ENCODE results near the gene NUTM1.
"Not testable (repeated sequence)": the region's sequence is repeated elsewhere in the genome, so short reads cannot be mapped to it uniquely, and the experiment has no call there.

The NUTM1 gene

DNA sequence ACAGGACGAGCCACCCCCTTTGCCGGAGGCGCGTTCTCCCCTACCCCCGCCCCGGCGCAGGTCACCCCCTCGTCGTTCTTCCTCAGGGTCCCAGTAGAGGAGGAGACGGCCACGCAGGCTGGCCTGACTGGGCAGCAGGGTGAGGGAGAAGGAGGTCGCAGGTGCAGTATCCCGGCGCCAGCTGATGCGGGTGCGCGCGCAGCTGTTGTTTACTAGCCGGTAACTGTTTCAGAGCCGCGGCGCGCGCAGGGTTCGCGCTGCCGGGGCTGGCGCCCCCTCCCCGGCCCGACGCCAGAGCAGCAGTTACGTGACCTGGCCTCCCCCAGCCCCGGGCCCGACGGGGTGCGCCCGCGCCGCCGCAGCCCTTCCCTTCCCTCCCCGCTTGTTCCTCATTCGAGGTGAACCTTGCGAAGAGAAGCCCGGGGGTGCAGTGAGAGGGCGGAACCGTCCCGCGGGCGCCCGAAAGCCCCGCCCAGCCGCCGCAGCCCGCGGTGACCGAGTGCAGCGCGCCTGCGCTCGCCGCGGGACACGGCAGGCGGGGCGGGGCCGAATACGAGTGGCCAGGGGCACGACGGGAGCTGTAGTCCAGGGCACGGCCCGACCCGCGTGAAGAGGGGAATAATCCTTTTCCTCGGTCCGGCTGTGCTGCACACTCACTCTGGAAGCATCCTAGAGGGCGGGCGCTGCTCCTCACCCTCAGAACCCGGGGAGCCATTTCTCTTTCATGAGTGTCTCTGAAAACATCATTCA, 5.4 kb upstream of the NUTM1 start, which contains the start of gene SLC12A6:
Gene SLC12A6, minus strand, starts transcription at position 225 of the 750 bp plus-strand sequence. CDS start 1,101 bp downstream, outside the sequence.
- peak; percentile 85 for DNase-seq

DNA sequence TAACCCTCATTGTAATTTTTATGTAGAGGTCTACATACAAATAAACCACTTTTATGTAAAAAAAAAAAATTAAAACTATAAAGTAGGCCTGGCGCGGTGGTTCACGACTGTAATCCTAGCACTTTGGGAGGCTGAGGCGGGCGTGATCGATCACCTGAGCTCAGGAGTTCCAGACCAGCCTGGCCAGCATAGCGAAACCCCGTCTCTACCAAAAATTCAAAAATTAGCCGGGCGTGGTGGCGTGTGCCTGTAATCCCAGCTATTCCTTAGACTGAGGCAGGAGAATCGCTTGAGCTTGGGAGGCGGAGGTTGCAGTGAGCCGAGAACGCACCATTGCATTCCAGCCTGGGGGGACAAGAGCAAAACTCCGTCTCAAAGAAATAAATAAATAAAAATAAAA, 4.8 kb upstream of the NUTM1 start:
- DNase-seq: no peak

DNA sequence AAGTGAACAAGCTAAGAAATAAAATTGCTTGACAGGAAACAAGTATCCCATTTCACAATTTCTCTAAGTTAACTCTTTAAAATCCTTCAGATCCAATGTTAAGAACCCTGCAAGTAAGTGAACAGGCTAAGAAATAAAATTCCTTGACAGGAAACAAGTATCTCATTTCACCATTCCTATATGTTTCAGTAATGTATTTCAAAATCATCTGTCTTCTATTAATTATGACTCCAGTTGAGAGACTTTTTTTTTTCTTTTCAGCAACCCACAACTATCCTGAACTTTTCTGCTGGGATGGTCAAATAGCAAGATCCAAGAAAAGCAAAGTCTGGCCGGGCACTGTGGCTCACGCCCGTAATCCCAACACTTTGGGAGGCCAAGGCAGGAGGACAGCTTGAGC, 3.2 kb upstream of the NUTM1 start:
- DNase-seq: no peak

GRCh38 chr15:34341381-34342212, 1.5 kb upstream of the NUTM1 start:
- DNase-seq: no peak

DNA sequence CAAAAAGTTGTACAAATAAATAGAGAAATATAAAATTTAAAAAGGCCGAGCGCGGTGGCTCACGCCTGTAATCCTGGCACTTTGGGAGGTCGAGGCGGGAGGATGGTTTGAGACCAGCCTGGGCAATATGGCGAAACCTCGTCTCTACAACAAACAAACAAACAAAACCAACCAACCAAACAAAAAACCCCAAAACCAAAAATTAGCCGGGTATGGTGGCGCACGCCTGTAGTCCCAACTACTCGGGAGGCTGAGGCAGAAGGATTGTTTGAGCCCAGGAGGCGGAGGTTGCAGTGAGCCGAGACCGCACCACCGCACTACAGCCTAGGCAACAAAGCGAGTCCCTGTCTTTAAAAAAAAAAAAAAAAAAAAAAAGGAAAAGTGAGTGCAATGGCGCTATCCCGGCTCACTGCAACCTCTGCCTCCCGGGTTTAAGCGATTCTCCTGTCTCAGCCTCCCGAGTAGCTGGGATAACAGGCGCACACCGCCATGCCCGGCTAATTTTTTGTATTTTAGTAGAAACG, 840 bp upstream of the NUTM1 start:
- DNase-seq: not testable (repeated sequence)

DNA sequence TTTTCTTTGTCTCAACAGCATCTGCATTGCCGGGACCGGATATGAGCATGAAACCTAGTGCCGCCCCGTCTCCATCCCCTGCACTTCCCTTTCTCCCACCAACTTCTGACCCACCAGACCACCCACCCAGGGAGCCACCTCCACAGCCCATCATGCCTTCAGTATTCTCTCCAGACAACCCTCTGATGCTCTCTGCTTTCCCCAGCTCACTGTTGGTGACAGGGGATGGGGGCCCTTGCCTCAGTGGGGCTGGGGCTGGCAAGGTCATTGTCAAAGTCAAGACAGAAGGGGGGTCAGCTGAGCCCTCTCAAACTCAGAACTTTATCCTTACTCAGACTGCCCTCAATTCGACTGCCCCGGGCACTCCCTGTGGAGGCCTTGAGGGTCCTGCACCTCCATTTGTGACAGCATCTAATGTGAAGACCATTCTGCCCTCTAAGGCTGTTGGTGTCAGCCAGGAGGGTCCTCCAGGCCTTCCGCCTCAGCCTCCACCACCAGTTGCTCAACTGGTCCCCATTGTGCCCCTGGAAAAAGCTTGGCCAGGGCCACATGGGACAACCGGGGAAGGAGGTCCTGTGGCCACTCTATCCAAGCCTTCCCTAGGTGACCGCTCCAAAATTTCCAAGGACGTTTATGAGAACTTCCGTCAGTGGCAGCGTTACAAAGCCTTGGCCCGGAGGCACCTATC, 5.0 kb downstream of the NUTM1 start:
- DNase-seq: no peak

DNA sequence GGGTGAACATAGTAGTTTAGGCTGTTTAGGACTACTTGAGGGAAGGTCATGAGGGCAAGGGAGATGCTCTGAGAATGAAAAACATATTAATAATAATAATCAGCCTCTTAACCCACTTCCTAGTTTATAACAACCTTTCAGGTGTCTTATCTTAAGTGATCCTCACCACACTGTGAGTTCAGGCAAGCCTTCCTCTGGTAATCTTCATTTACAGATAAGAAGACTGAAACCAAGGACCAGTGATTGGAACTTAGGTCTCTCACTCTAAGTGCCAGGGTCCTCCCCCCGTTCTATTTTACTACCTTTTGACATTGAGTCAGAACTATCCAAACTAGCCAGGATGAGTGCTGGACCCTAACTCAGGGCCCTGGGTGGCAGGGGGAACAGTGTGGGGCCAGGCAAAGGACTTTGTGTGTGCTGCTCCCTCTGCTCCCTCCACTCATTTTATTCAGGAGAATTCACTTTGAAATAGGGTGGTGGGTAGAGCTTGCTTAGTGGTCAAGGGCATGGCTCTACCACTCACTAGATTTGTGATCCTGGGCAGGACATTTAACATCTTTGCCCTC, 5.7 kb downstream of the NUTM1 start:
- no peak for DNase-seq

DNA sequence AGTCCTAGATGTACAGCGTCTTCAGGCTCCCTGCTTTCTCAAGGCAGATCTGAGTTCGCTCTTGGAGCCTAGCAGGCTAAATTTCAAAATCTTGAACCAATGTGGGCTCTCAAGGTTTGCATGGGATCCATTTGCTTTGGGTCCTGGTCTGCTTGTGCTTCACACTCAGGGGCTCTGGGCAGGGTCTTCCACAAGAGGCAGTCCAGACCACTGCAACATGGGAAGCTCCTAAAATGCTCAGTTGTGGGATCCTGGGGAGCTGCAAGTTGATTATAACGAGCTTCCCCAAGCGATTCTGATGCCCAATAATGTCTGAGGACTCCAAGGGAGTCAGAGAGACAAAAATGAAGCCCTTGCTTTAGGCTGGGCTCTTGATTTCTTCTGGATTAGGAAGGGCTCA, 6.7 kb downstream of the NUTM1 start:
- DNase-seq: no peak

GRCh38 chr15:34352996-34353395, 9.9 kb downstream of the NUTM1 start:
- DNase-seq: not testable (repeated sequence)

GRCh38 chr15:34353627-34354026, 10.5 kb downstream of the NUTM1 start:
- DNase-seq: no peak

GRCh38 chr15:34354286-34354685, 11.2 kb downstream of the NUTM1 start:
- DNase-seq: no peak

- DNase-seq: no peak
Measured at GRCh38 chr15:34355241-34355640, 12.1 kb downstream of the NUTM1 start.

- no peak for DNase-seq
Measured at GRCh38 chr15:34357653-34358052, 14.5 kb downstream of the NUTM1 start.

DNA sequence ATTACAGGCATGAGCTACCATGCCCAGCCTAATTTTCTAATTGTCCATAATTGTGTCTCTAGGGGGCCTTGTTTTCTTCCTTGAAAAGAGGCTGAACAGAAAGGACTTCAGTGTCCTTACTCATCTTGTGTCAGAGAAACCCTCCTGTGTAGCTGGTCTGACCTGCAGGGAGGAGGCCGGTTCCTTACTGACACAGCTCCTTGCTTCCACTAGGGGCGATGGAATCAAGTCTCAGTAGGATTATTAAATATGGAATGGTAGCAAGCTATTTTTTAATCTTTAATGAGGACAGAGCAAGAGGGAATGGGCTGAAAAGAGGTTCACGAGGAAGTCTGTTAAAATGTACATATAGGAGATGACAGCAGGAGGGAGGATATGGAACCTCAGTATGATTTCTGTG, 15.3 kb downstream of the NUTM1 start:
- DNase-seq: no peak

GRCh38 chr15:34358948-34359347, 15.8 kb downstream of the NUTM1 start:
- DNase-seq: no peak

DNA sequence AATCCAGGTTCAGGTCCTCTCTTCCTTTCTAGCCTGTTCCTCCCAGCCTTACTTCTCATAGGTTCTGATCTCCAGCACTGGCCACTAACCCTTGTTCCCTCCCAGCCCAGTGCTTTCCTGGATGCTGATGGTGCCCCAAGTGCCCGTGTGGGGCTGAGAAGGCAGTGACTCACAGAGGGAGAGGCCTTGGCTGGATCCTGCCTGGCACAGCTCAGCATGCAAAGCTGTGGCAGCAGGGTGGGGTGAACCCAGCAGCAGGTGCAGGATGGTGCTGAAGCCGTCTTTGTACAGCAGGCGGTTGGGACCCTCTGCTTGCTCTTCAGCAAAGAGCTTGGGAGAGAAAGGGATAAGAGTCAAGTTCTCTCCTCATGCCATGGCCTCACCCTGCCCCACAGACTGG, 16.3 kb downstream of the NUTM1 start:
- no peak for DNase-seq

GRCh38 chr15:34360298-34360697, 17.2 kb downstream of the NUTM1 start:
- no peak for DNase-seq

DNA sequence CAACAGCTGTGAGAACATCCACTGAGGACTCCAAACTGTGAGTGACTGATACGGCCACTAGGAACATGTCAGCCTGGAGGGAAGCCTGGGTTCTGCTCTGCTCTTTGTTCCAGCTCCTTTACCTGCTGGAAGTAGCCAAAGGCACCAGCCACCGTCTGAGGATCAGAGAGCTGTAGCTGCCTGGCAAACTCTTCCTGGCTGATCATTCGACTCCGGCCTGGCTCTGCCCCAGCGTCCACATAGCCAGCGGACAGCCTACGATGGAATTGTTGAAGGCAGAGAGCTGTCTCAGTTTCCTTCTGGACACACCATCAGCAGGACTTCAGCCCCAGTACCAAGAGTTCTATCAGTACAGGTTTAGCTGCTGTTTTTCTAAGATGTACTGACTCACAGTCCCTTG, 18.2 kb downstream of the NUTM1 start:
- no peak for DNase-seq

DNA sequence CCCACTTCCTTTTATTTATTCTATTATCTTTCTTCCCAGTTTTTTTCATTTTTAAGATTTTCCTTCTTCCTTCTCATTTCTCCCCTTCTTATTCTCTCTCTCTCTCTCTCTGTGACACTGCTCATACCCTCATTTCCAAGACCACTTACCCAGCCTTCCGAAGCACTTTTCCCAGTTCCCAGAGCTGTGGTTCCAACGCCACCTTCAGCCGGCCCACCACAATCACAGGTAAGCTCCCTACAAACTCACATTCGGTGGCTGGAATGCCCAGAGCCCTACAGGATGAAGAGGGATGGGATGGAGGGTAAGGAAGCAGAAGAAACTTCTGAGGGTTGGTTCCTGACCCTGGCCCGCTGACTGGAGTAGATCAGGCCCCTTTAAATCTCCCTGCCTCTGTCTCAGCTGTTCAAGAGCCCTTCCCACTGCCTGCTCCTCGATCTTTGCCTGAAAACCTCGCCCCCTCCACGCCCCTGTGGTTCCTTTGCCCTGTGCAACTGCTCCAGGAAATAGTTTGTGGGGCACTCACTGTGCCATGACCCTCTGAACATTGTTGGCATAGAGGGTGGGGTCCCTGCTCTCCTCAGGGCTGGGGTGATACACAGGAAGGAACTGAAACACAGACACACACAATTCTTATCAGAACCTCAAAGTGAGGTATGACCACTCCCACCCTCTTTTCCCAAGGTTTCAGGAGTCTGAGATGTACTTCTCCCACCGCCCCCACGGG, 19.1 kb downstream of the NUTM1 start:
- DNase-seq: no peak

- no peak for DNase-seq
Measured at GRCh38 chr15:34364041-34364440, 20.9 kb downstream of the NUTM1 start.

- DNase-seq: no peak
Measured at GRCh38 chr15:34365091-34365825, 22.1 kb downstream of the NUTM1 start.

DNA sequence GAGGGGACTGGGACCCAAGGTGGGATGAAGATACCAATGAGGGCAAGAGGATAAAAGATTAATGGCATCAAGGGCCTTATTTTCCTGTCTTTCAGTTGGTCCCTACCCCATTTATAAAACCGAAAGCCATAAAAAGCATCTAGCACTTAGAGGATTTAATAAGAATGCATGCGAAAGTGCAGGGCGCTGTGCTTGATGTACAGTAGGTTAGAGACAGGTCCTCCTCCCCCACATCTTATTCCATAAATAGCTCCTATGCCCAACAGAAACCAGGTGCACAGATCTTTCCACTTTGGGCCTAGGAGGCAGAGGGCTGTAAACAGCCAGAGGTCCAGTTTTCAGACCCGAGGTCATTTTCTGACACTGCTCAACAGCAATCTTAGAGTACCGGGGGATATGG, 22.7 kb downstream of the NUTM1 start:
- no peak for DNase-seq

All from NCI-H345 (cell line).